Measurements from ENCODE around the gene MEGF11. TPM values are rescaled to one million over a fixed set of nuclear protein-coding genes. Genes with fewer than 3 reads are reported as not detected.

Gene MEGF11
- total RNA-seq, 1 experiment from 2014 or later, result 2.3 TPM

GRCh38 chr15:66184936-66185790 lies 68.4 kb downstream of the MEGF11 start:
- POLR2A ChIA-PET, result no interaction called here
- intact Hi-C loops (cut with micrococcal nuclease), result no loop called here

More at GRCh38 chr15:66184936-66185790, 68.4 kb downstream of the MEGF11 start:
- ChIA-PET RAD21 (ENCODE audit: low non-redundant PET in 1 of 2, low total read pairs in 2 of 2, uncharacterized antibody in 2 of 2, unreplicated experiment in 2 of 2) (no interaction called here), CTCF (no interaction called here)
- DNase-seq (ENCODE audit: low read depth, low spot score) (no peak), ATAC-seq (no peak)
- Histone ChIP-seq H3K27ac (ENCODE audit: low read depth, low read length) (no peak overlapping the region), H3K36me3 (ENCODE audit: control insufficient read depth in 1 of 2, insufficient read depth in 2 of 2, low read length in 2 of 2) (no peaks in the 10 kb centered on the region), H4K20me1 (ENCODE audit: insufficient read depth) (no peaks in the 10 kb centered on the region), H3K9me2 (ENCODE audit: insufficient read depth) (no peaks in the 10 kb centered on the region), H3K9ac (ENCODE audit: low read length) (no peak overlapping the region), H3K79me2 (ENCODE audit: insufficient read depth, low read length) (no peaks in the 10 kb centered on the region), H3K27me3 (ENCODE audit: insufficient read depth, low read length) (peaks cover 28% of the 10 kb centered on the region), H2AFZ (ENCODE audit: low read depth, low read length, poor library complexity, severe bottlenecking) (no peak overlapping the region), H3K4me2 (ENCODE audit: low read length) (no peak overlapping the region), H3K4me1 (ENCODE audit: control insufficient read depth in 1 of 2, insufficient read depth in 2 of 2, low read length in 2 of 2) (no peaks in the 10 kb centered on the region), H3K4me3 (replicated peaks in 1 of 2; ENCODE audit: low read depth in 1 of 2, low read length in 2 of 2) (no peak overlapping the region), H3K9me3 (ENCODE audit: control insufficient read depth in 1 of 2, insufficient read depth in 1 of 2, low read depth in 1 of 2, low read length in 2 of 2) (no peaks in the 10 kb centered on the region)
- BruUV-seq (replicated peaks), result no TSS peak
- no peak for TF ChIP-seq EGR1 (IDR thresholded peaks at IDR 0.05; ENCODE audit: low read depth)
- TF ChIP-seq JUND (IDR thresholded peaks at IDR 0.05), result no peak
- no peak for TF ChIP-seq SP1 (IDR thresholded peaks at IDR 0.05; ENCODE audit: low read depth)
- no peak for TF ChIP-seq TCF7L2 (IDR thresholded peaks at IDR 0.05; ENCODE audit: borderline replicate concordance, extremely low read depth, insufficient read depth, insufficient read length)
- TF ChIP-seq EZH2 (IDR thresholded peaks at IDR 0.05), result no peak
- TF ChIP-seq ZNF274 (IDR thresholded peaks at IDR 0.05; ENCODE audit: low read depth, low read length), result no peak
- no peak for TF ChIP-seq REST (IDR thresholded peaks at IDR 0.05; ENCODE audit: low read depth)
- TF ChIP-seq ZBTB33 (IDR thresholded peaks at IDR 0.05; ENCODE audit: extremely low read depth, insufficient replicate concordance, low read length), result no peak
- TF ChIP-seq SIN3A (IDR thresholded peaks at IDR 0.05; ENCODE audit: low read depth), result no peak
- no peak for TF ChIP-seq EZH2phosphoT487 (IDR thresholded peaks at IDR 0.05; ENCODE audit: borderline replicate concordance)
- no peak for TF ChIP-seq ZFX (IDR thresholded peaks at IDR 0.05)
- no peak for TF ChIP-seq YY1 (IDR thresholded peaks at IDR 0.05; ENCODE audit: extremely low read depth, insufficient replicate concordance, low read depth, low read length)
- TF ChIP-seq CTCF (IDR thresholded peaks at IDR 0.05 in 2 of 3, conservative IDR thresholded peaks at IDR 0.05 in 1 of 3; ENCODE audit: borderline replicate concordance in 1 of 3, insufficient read depth in 1 of 3, low read depth in 2 of 3, low read length in 2 of 3), result no peak
- no peak for TF ChIP-seq ATF3 (IDR thresholded peaks at IDR 0.05)
- TF ChIP-seq FOSL1 (IDR thresholded peaks at IDR 0.05; ENCODE audit: low read depth), result no peak
